ENCODE results near the gene ALDH7A1.
A peak's percentile ranks its signal among the peaks of the same experiment; 100 is the strongest.
"Not testable (repeated sequence)": the region's sequence is repeated elsewhere in the genome, so short reads cannot be mapped to it uniquely, and the experiment has no call there.

The ALDH7A1 gene

GRCh38 chr5:126595486-126596083 lies 566 bp upstream of the ALDH7A1 start:
- DNase-seq (ENCODE audit: low spot score) = no peak

- DNase-seq (ENCODE audit: low spot score) = no peak
These were observed 3.5 kb downstream of the ALDH7A1 start for GRCh38 chr5:126591549-126591948.

- no peak for DNase-seq (ENCODE audit: low spot score)
These were observed 5.3 kb downstream of the ALDH7A1 start for GRCh38 chr5:126589536-126590297.

GRCh38 chr5:126587551-126588390 lies 7.2 kb downstream of the ALDH7A1 start:
- no peak for DNase-seq (ENCODE audit: low spot score)

GRCh38 chr5:126583761-126584160 lies 11.3 kb downstream of the ALDH7A1 start:
- no peak for DNase-seq (ENCODE audit: low spot score)

GRCh38 chr5:126579716-126580115 lies 15.3 kb downstream of the ALDH7A1 start:
- DNase-seq (ENCODE audit: low spot score) = no peak

GRCh38 chr5:126577415-126577814 lies 17.6 kb downstream of the ALDH7A1 start:
- DNase-seq (ENCODE audit: low spot score) = no peak

- DNase-seq (ENCODE audit: low spot score) = no peak
These were observed 18.0 kb downstream of the ALDH7A1 start for GRCh38 chr5:126576974-126577373.

- DNase-seq (ENCODE audit: low spot score) = no peak
These were observed 19.4 kb downstream of the ALDH7A1 start for GRCh38 chr5:126575644-126576043.

GRCh38 chr5:126568206-126568755 lies 26.7 kb downstream of the ALDH7A1 start:
- no peak for DNase-seq (ENCODE audit: low spot score)

GRCh38 chr5:126562823-126563222 lies 32.2 kb downstream of the ALDH7A1 start:
- no peak for DNase-seq (ENCODE audit: low spot score)

GRCh38 chr5:126561908-126562307 lies 33.1 kb downstream of the ALDH7A1 start:
- DNase-seq (ENCODE audit: low spot score) = no peak

- DNase-seq (ENCODE audit: low spot score) = not testable (repeated sequence)
These were observed 39.9 kb downstream of the ALDH7A1 start for GRCh38 chr5:126555101-126555500.

GRCh38 chr5:126552614-126553013 lies 42.4 kb downstream of the ALDH7A1 start:
- no peak for DNase-seq (ENCODE audit: low spot score)

GRCh38 chr5:126544087-126544740 lies 50.8 kb downstream of the ALDH7A1 start:
- peak; percentile 29 for DNase-seq (ENCODE audit: low spot score)

GRCh38 chr5:126543660-126544059 lies 51.4 kb downstream of the ALDH7A1 start:
- DNase-seq (ENCODE audit: low spot score) = peak; percentile 40

GRCh38 chr5:126543009-126543408 lies 52.0 kb downstream of the ALDH7A1 start:
- DNase-seq (ENCODE audit: low spot score) = no peak

GRCh38 chr5:126542441-126542840 lies 52.6 kb downstream of the ALDH7A1 start:
- no peak for DNase-seq (ENCODE audit: low spot score)

- no peak for DNase-seq (ENCODE audit: low spot score)
These were observed 54.4 kb downstream of the ALDH7A1 start for GRCh38 chr5:126540631-126541030.

- no peak for DNase-seq (ENCODE audit: low spot score)
These were observed 56.4 kb downstream of the ALDH7A1 start for GRCh38 chr5:126538579-126538978.

- DNase-seq (ENCODE audit: low spot score) = no peak
These were observed 58.1 kb downstream of the ALDH7A1 start for GRCh38 chr5:126536874-126537273.

Measured in HuH-7.5 (cell line).